GM21825 (cell line): ENCODE measurements around the gene TMEM14C.
"Not testable (repeated sequence)": the region's sequence is repeated elsewhere in the genome, so short reads cannot be mapped to it uniquely, and the experiment has no call there.

Experiments
- ATAC-seq: cut with Tn5 transposase; IDR thresholded peaks from one replicate; pipeline ENCODE4 v1.9.1; 2021; ENCODE audit warnings: mild to moderate bottlenecking, moderate library complexity; ENCODE audit not compliant: unreplicated experiment

TMEM14C gene

DNA sequence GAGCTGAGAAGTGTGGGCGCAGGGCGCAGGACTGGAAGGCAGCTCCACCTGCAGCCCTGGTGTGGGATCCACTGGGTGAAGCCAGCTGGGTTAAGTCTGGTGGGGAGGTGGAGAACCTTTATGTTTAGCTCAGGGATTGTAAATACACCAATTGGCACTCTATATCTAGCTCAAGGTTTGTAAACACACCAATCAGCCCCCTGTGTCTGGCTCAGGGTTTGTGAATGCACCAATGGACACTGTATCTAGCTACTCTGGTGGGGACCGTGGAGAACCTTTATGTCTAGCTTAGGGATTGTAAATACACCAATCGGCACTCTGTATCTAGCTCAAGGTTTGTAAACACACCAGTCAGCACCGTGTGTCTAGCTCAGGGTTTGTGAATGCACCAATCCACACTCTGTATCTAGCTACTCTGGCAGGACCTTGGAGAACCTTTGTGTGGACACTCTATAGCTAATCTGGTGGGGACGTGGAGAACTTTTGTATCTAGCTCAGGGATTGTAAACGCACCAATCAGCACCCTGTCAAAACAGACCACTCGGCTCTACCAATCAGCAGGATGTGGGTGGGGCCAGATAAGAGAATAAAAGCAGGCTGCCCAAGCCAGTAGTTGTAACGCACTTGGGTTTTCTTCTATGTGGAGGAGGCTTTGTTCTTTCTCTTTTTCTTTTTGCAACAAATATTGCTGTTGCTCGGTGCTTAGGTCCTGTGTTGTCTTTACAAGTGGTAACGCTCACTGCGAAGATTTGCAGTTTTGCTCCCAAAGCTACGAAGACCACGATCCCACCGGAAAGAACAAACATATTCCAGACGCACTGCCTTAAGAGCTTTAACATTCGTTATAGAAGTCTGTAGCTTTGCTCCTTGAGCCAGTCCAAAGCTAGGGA is 1.7 kb upstream of the TMEM14C start:
- ATAC-seq: not testable (repeated sequence)

- no peak for ATAC-seq
Observed at GRCh38 chr6:10721850-10722569, 860 bp upstream of the TMEM14C start.

DNA sequence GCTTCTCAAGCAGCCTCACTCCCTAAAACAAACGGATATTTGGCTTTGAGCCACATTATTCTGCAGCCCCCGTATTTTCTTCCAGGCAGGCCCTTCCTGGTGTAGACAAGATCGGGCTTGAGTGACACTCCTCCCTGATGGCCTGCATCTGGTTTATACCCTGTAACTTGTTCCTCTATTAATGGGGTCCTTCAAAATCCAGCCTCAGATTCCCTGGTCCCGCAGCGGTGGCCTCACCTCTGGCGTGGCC is 375 bp upstream of the TMEM14C start:
- ATAC-seq: no peak

DNA sequence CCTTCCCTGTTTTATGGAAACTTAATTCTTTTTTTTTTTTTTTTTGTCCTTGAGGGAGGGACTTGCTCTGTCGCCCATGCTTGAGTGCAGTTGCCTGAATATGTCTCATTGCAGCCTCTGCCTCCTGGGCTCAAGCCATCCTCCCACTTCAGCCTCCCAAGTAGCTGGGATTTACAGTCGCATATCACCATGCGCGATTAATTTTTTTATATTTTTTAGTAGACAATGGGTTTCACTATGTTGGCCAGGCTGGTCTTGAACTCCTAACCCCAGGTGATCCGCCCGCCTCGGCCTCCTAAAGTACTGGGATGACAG is 654 bp downstream of the TMEM14C start:
- ATAC-seq: no peak

GRCh38 chr6:10725044-10725443 is 2.2 kb downstream of the TMEM14C start:
- ATAC-seq: no peak

DNA sequence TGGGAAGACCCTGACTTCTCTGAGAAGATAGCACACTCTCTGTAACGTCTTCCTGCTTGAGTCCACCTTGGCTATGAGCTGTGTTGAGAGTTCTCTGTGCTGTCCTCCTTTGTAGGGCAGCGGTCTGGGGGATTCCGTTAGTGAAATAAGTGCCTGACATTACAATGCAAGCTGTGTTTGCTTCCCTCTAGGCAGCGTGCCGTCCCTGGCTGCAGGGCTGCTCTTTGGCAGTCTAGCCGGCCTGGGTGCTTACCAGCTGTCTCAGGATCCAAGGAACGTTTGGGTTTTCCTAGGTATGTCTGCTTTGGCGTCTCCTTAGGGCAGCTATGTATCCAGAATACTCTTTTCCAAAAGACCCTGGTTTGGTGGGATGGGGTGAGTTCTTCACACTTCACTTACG is 2.8 kb downstream of the TMEM14C start:
- no peak for ATAC-seq

DNA sequence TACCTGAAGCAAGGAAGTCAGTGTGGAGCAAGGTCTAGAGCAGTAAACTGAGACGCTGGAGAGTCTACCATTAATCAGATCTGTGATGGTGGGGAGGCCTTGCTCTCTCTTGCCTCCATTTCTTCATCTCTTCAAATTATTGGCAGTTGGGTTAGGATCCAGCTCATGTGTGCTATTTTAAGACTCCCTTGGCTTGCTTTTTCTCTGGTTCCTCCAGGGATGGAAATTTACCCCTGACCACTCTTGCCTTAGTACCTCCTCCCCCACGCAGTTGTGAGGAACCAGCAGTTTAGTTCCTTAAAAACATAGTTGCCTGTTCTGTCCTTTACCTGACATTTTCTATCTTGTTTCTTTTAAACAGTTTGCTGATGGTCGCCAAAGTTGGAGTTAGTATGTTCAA is 7.4 kb downstream of the TMEM14C start:
- ATAC-seq: no peak

DNA sequence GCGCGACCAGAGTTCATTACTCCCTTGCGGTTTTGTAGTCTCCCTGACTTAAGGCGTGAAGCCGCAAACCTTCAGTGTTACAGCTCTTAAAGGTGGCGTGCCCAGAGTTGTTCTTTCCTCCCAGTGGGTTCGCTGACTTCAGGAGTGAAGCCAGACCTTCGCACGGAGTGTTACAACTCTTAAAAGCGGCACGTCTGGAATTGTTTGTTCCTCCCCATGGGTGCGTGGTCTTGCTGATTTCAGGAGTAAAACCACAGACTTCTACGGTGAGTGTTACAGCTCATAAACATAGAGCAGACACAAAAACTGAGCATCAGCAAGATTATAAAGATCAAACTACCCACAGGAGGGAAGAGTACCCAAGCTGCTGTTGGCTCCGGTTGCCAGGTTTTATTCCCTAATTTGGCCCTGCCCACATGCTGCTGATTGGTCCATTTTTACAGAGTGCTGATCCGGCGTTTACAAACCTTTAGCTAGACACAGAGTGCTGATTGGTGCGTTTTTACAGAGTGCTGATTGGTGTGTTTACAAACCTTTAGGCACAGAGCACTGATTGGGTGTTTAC is 10.4 kb downstream of the TMEM14C start:
- no peak for ATAC-seq

DNA sequence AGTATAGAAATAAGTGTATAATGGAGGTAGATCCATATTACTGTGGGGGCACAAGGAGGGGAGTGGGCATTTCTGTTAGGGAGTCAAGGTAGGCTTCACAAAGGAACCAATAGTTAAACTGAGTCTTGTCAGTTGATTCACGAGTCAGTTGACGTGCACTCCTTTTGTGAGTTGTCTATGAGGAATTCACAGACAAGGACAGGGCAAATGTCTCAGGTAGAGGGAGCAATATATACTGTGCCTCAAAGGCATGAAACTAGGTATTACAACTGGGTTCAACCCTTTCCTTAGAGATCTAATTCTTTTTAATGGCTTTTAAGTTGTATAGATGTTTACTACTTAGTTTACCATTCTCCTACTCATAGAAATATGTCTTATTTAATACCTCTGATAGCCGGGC is 11.0 kb downstream of the TMEM14C start:
- no peak for ATAC-seq

- no peak for ATAC-seq
Observed at GRCh38 chr6:10736731-10737130, 13.9 kb downstream of the TMEM14C start.

- ATAC-seq: no peak
Observed at GRCh38 chr6:10740061-10740460, 17.2 kb downstream of the TMEM14C start.

- not testable (repeated sequence) for ATAC-seq
Observed at GRCh38 chr6:10741643-10742042, 18.8 kb downstream of the TMEM14C start.

GRCh38 chr6:10742251-10742650 is 19.4 kb downstream of the TMEM14C start:
- ATAC-seq: no peak

DNA sequence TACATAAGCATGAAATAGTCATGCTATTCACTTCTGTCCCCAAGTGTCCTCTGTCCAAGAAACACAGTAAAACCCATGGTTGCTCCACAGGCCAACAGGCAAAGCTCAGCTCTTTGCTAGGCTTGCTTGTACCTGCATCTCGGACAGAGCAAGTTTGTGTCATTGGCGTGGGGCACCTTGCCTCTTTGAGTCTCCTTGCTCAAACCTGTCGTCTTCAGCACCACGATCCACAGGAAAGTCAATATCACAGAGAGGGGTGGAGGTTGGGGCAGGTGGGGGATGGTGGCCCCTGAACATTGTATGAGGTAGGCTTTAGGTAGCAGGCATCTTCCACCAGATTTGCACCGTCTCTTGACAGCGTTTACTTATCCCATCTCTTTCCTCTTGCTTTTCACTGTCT is 20.6 kb downstream of the TMEM14C start:
- no peak for ATAC-seq

- ATAC-seq: no peak
Observed at GRCh38 chr6:10745116-10745515, 22.2 kb downstream of the TMEM14C start.

DNA sequence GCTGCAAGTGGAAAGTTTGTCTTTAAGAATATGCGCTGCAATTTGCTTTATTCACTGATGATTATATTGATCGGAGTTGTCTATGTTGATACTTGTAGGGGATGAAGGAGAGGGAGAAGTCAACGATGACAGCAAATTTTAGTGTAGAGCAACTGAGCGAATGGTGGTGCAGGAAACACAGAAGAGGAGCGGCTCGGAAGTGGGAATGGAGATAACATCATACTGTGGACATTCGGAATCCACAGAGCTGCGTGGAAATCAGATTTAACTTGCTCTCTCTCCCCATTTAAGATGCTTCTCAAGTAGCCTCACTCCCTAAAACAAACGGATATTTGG is 24.0 kb downstream of the TMEM14C start:
- ATAC-seq: no peak

- peak; percentile 97 for ATAC-seq
Observed at GRCh38 chr6:10747251-10747972, 24.5 kb downstream of the TMEM14C start, which contains the start of gene TMEM14B. TMEM14B (plus strand) TSS chr6:10747805; CDS start chr6:10749246, 1,441 bp downstream.

DNA sequence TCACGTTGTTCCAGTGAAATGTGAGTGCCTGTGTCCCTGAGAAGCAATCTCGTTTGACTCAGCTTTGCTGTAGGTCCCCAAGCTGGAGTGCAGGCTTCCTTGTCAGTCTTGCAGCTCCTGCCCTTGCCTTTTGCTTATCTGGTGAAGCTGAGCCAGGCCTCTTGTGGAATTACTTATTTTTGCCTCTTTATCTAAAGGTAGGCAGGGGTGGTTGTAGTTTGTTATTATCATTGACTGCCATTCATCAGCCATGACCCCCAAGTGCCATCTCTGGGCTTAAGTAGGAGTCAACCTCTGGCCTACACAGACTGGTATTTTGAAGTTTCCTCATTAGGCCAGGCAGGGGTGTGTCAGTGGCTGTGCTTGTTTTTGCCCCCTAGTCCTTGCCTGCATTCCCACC is 26.9 kb downstream of the TMEM14C start:
- ATAC-seq: no peak

GRCh38 chr6:10750568-10750967 is 27.7 kb downstream of the TMEM14C start:
- not testable (repeated sequence) for ATAC-seq

- ATAC-seq: not testable (repeated sequence)
Observed at GRCh38 chr6:10751757-10752156, 28.9 kb downstream of the TMEM14C start.

GRCh38 chr6:10756085-10756484 is 33.2 kb downstream of the TMEM14C start:
- no peak for ATAC-seq
